GM12892 (cell line): ENCODE measurements around the gene H3-3A.

Experiments used
- POLR2A ChIP-seq: IDR thresholded peaks from 2 replicates; pipeline ENCODE4 v1.6.1; 2011; ENCODE audit warnings: low read depth, low read length, control low read depth
- TAF1 ChIP-seq: IDR thresholded peaks from 2 replicates; pipeline ENCODE4 v1.6.1; 2011; ENCODE audit warnings: low read depth, mild to moderate bottlenecking, control low read depth, low read length, borderline replicate concordance

GRCh38 chr1:226041419-226041818, 21.1 kb upstream of the H3-3A start:
- TF ChIP-seq POLR2A (no peak), TAF1 (no peak)
